K562 (cell line): ENCODE results near the gene LSM14B. TPM values are rescaled to one million over a fixed set of nuclear protein-coding genes. Genes with fewer than 3 reads are reported as not detected.

Experiments
- GMEB1 ChIP-seq: fragments of 250-450 bp; sonication (Bioruptor Pico); IDR thresholded peaks from 2 replicates; pipeline ENCODE4 v1.4.0; 2020; ENCODE audit warnings: mild to moderate bottlenecking
- KLF13 ChIP-seq: fragments of 450-650 bp; IDR thresholded peaks from 2 replicates; pipeline ENCODE4 v1.6.1; 2016; ENCODE audit warnings: missing genetic modification characterization, low read depth, mild to moderate bottlenecking, missing compliant biosample characterization, moderate library complexity, borderline replicate concordance
- POLR2B ChIP-seq: fragments of 450-650 bp; IDR thresholded peaks from 2 replicates; pipeline ENCODE4 v1.6.1; 2018; ENCODE audit warnings: low read depth; ENCODE audit not compliant: partially characterized antibody
- RAD21 ChIP-seq, 2 experiments: fragments of 250-450 bp in 1 of 2; fragments of 450-650 bp in 1 of 2; sonication (Bioruptor Pico) in 1 of 2; formaldehyde crosslinking in 1 of 2; IDR thresholded peaks in 1 of 2; conservative IDR thresholded peaks in 1 of 2; 2 replicates each; pipeline versions ENCODE4 v1.4.0 to v1.8.0; 2020 to 2022; ENCODE audit warnings: mild to moderate bottlenecking in 2 of 2, moderate library complexity in 1 of 2
- SAFB ChIP-seq: fragments of 200-400 bp; formaldehyde crosslinking; IDR thresholded peaks from 2 replicates; pipeline ENCODE4 v1.6.1; 2017; ENCODE audit warnings: low read depth, low read length, borderline replicate concordance
- YY1 ChIP-seq, 3 experiments: IDR thresholded peaks; 2 replicates each; pipeline ENCODE4 v1.6.1; 2011; ENCODE audit warnings: low read length in 2 of 3, mild to moderate bottlenecking in 2 of 3, moderate library complexity in 2 of 3, borderline replicate concordance in 1 of 3, control low read depth in 1 of 3, low read depth in 1 of 3; ENCODE audit not compliant: insufficient read depth in 3 of 3, insufficient replicate concordance in 2 of 3, control insufficient read depth in 1 of 3, insufficient read length in 1 of 3; ENCODE audit errors: extremely low read depth in 1 of 3
- ZNF384 ChIP-seq: IDR thresholded peaks from 2 replicates; pipeline ENCODE4 v1.6.1; 2012; ENCODE audit warnings: low read depth, low read length, improper control_type of control experiment
- ZNF644 ChIP-seq: fragments of 200-800 bp; sonication (Bioruptor generic); IDR thresholded peaks from 2 replicates; pipeline ENCODE4 v1.6.1; 2016; ENCODE audit warnings: low read depth, missing genetic modification characterization, missing compliant biosample characterization
- ZSCAN29 ChIP-seq: fragments of 450-650 bp; IDR thresholded peaks from 2 replicates; pipeline ENCODE4 v1.6.1; 2017
- polyA plus RNA-seq, 8 experiments: library from polyadenylated mRNA; depleted of rRNA in 4 of 8; stranded (reverse) in 5 of 8; unstranded in 3 of 8; fragments of >200 nt; fragmentation: Nextera tagmentation in 2 of 8; fragmentation: Illumina TruSeq in 1 of 8; extraction: Ambion mirVana in 2 of 8; extraction: Trizol in 1 of 8; gene quantifications; 2 replicates each; pipeline versions ENCODE4 v1.2.1 to v1.2.3, GENCODE V29; 2011 to 2014; ENCODE audit warnings: inconsistent platforms in 1 of 8, missing spikeins in 1 of 8
- total RNA-seq, 7 experiments: library from RNA; depleted of rRNA in 6 of 7; stranded (reverse); fragments of >200 nt in 6 of 7; fragmentation: Illumina TruSeq in 2 of 7; extraction: Trizol in 2 of 7; gene quantifications; 2 replicates each; pipeline versions ENCODE4 v1.2.1 to v1.2.3, GENCODE V29; 2011 to 2021; ENCODE audit warnings: low replicate concordance in 1 of 7
- TF ChIP-seq, protein P1 (sequence below), 3 experiments: fragments of 200-800 bp in 1 of 3; sonication (Bioruptor generic) in 1 of 3; sonication (generic) in 1 of 3; formaldehyde crosslinking in 1 of 3; IDR thresholded peaks; 2 replicates each; pipeline versions ENCODE4 v1.6.1 to v1.8.0; 2016 to 2022; ENCODE audit warnings: mild to moderate bottlenecking in 2 of 3, missing compliant biosample characterization in 2 of 3, missing genetic modification characterization in 2 of 3, missing genetic modification reagents in 1 of 3
- TF ChIP-seq, protein P2 (sequence below): sonication (generic); formaldehyde crosslinking; IDR thresholded peaks from 2 replicates; pipeline ENCODE4 v1.8.1; 2023; ENCODE audit warnings: mild to moderate bottlenecking, missing genetic modification reagents
- TF ChIP-seq, protein P3 (sequence below): IDR thresholded peaks from 2 replicates; pipeline ENCODE4 v1.6.1; 2014; ENCODE audit warnings: antibody characterized with exemption

LSM14B gene
- total and polyA plus RNA-seq, 9 of the 15 experiments (the other 6 are each of a cell fraction or from before 2014, with no cell fraction given) = 0.66 to 36.0 (median 20.2) TPM

GRCh38 chr20:62121776-62122653 lies at the start of gene LSM14B (continued):
- TF ChIP-seq GMEB1 (CRISPR knock-in tag) = peak; percentile 96
- TF ChIP-seq SAFB = peak; percentile 77
- TF ChIP-seq, protein P1, sequence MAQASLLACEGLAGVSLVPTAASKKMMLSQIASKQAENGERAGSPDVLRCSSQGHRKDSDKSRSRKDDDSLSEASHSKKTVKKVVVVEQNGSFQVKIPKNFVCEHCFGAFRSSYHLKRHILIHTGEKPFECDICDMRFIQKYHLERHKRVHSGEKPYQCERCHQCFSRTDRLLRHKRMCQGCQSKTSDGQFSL (CRISPR knock-in tag; IDR thresholded peaks at IDR 0.05) = no peak
- TF ChIP-seq, protein P1 (tag; IDR thresholded peaks at IDR 0.05) = 0 out of 4 replicates have a peak, but pooled peaks of 1 of the 2 experiments have one; percentile 30
- no peak for TF ChIP-seq ZNF384
- TF ChIP-seq, protein P2, sequence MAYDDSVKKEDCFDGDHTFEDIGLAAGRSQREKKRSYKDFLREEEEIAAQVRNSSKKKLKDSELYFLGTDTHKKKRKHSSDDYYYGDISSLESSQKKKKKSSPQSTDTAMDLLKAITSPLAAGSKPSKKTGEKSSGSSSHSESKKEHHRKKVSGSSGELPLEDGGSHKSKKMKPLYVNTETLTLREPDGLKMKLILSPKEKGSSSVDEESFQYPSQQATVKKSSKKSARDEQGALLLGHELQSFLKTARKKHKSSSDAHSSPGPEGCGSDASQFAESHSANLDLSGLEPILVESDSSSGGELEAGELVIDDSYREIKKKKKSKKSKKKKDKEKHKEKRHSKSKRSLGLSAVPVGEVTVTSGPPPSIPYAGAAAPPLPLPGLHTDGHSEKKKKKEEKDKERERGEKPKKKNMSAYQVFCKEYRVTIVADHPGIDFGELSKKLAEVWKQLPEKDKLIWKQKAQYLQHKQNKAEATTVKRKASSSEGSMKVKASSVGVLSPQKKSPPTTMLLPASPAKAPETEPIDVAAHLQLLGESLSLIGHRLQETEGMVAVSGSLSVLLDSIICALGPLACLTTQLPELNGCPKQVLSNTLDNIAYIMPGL (CRISPR knock-in tag) = 0 out of 2 replicates have a peak, but pooled peaks have one; percentile 6
- TF ChIP-seq KLF13 (tag) = peak; percentile 81; the same call in 1 of the 2 replicates
- TF ChIP-seq RAD21 (CRISPR knock-in tag; conservative IDR thresholded peaks at IDR 0.05 in 1 of 2, IDR thresholded peaks at IDR 0.05 in 1 of 2) = no peak
- TF ChIP-seq POLR2B = no peak
- TF ChIP-seq ZSCAN29 = no peak
- no peak for TF ChIP-seq ZNF644
- TF ChIP-seq, protein P3, sequence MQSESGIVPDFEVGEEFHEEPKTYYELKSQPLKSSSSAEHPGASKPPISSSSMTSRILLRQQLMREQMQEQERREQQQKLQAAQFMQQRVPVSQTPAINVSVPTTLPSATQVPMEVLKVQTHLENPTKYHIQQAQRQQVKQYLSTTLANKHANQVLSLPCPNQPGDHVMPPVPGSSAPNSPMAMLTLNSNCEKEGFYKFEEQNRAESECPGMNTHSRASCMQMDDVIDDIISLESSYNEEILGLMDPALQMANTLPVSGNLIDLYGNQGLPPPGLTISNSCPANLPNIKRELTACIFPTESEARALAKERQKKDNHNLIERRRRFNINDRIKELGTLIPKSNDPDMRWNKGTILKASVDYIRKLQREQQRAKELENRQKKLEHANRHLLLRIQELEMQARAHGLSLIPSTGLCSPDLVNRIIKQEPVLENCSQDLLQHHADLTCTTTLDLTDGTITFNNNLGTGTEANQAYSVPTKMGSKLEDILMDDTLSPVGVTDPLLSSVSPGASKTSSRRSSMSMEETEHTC = peak; percentile 93
- TF ChIP-seq YY1 (IDR thresholded peaks at IDR 0.05; ENCODE audit: borderline replicate concordance in 1 of 3, control insufficient read depth in 1 of 3, extremely low read depth in 1 of 3, insufficient read depth in 3 of 3, insufficient read length in 1 of 3, insufficient replicate concordance in 2 of 3, low read depth in 1 of 3, low read length in 2 of 3) = peak; percentile 59 to 93 (median 91)
